SIG-M5 treated with dmso at 0.1 percent for 504 hours (cell line): Measurements from ENCODE around the gene AP5M1.
A peak's percentile ranks its signal among the peaks of the same experiment; 100 is the strongest.
"Not testable (repeated sequence)": the region's sequence is repeated elsewhere in the genome, so short reads cannot be mapped to it uniquely, and the experiment has no call there.

Experiments
- DNase-seq: peaks from one replicate; lab custom pipeline; 2025; ENCODE audit not compliant: unreplicated experiment; lab: John Stamatoyannopoulos, UW

The AP5M1 gene

GRCh38 chr14:57290751-57291150, 22.0 kb downstream of the AP5M1 start:
- no peak for DNase-seq

DNA sequence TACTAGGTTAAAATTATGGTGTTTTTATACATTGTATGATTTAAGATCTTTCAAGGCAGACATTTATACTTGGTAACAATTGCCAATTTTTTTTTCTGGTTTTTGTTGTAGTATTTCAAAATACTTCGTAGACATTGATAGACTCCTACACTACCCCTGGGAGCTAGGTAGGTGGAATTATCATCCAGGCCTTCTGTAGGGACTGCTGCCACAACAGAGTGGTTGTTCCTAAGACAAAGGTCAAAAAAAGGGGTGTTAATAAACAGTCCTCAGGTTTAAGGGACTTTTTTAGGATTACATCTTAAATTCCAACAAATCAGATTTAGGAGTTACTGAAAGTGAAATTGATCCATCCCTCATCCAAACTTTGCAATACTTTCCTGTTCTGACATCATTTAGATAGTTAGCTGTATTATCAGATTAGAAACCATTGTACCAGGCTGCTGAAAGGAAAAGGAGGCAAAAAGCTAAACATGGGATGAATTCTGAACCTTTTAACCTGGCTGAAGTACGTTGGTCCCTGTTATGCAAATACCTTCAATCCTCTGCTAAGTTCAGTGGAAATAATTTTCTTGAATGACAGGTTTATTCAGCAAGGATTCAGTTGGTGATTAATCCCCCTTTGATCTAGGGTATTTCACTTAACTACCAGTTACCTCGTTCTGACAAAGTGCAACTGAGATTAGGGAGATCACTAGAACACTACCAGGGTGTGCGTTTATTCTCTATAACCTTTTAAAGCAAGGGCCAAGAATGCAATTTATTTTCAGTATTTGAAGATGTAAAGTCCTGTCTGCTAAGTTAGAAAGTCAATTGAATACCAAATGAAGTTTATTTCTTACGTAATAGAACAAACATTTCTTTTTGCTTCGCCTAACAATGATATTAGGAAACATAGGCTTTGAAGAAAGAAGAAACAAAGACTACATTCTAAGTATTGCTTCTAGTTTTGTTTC, 23.2 kb downstream of the AP5M1 start:
- DNase-seq: no peak

DNA sequence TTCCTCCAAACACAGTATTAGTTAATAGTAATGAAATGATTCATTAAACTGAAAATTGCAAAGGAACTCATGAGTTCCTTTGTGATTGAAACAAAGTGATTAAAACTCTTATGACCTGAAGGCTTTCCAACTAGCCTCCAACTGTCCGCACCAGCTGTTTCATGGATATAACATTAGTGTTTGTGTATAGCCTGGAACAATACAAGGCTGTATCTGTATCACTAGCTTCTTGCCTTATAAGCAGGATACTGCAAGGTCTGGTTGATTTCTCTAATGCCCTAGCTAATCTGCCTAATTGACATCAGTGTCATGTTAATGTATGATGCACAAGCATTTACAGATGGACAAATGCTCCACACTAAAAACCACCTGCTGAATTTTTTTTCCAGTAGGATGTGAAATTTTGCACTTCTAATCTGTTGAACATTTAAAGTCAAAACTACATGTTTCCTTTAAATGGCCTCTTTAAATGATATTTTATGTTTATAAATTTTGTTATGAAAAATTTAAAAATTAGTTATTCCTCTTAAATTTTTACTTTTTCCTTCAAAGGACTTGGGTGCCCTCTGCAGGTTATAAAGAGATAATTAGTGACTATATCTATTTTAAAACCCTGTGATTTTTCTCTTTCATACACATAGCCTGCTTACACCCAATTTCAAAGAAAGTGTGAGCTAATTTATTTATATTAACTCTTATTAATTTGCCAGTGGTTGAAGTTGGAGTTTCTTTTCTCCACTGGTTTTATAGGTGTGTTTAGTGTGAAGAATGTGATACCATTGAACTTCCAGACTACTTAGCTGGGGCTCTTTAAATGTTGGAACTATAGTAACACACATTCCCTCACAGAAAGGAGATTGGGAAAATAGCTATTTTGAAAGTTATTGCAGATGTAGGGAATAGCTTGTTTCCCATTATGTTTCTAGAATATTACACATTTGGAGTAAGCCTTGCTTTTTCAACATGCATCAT, 25.4 kb downstream of the AP5M1 start:
- no peak for DNase-seq

GRCh38 chr14:57295239-57295638, 26.5 kb downstream of the AP5M1 start:
- DNase-seq: no peak

DNA sequence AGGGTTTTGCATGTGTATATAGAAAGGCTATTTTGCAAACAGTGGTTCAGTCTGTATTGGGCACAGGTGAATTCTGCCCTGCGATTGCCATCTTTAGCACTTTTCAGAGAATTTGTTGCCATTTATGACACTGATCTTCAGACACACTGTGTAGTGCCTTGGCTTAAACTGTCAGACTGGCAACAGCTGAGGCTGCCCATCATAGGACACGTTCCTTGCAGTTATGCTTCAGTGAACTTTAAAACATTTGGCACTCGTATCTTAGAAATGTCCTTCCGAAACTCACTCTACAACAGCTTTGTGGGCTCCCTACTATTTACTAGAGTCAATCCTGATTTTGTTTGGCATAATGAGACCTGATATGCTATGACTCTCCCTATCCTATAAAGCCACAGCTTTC, 29.1 kb downstream of the AP5M1 start:
- DNase-seq: no peak

- DNase-seq: no peak
Observed at GRCh38 chr14:57299511-57299910, 30.7 kb downstream of the AP5M1 start.

DNA sequence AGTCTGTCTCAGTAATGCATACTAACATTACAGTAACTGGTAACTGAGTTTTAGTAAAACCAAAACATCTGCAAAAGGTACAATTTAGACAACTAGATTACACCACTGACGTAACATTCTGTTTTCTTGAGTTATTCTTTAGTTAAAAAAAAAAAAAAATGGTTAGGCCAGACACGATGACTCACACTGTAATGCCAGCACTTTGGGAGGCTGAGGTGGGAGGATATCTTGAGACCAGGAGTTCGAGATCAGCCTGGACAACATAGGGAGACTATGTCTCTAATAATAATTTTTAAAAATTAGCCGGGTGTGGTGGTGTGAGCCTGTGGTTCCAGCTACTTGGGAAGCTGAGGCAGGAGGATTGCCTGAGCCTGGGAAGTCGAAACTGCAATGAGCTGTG, 34.1 kb downstream of the AP5M1 start:
- DNase-seq: no peak

GRCh38 chr14:57314396-57315089, 45.8 kb downstream of the AP5M1 start:
- DNase-seq: no peak

DNA sequence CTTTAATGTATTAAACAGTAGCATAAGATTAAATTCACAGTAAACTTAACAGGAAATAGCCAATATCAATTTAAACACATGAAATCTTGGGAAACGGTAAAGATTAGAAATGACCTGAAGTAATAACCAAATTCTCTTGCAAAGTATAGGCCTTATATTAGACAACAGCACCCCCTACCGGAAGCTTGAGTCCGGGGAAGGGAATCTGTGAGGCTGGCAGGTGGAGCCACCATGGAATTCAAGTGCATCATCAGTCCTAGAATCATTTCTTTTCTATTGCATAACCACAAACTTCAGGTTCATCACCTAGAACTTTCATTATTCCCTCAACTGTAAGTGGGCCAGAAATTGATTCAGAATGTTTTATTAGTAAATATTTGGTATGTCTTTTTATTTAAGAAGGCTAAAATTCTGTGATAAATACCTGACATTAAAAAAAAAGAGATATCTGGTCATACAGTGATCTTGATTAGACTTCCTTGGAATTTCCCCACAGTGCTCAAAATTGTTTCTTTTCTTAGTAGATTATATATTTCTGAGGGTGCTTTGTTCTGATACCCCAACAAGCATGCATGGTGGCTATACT, 48.6 kb downstream of the AP5M1 start:
- DNase-seq: peak; percentile 61

DNA sequence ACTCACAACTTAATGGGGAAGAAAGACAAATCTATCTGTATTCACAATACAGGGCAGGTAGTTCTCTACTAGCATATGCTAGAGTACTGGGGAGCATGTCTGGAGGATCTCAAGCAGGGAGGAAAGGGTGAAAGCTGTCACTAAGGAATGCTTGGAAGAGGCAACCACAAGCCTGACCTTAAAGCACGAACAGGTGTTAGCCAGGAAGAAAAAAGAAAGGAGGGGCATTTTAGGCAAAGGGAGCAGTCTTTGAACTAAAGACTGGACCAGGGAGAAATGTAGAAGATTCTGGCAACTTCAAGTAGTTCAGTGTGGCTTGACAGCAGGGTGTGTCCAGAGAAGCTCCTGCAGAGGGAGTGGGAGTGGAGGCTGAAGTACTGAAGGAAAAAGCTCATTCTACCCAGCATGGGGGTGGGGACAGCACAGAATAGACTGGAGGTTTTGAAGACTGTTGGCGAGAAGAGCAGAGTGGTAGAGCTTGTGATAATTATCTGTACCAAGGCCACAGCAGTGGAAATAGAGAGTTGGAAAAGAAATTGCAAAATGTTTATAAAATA, 50.9 kb downstream of the AP5M1 start:
- DNase-seq: no peak

- DNase-seq: peak; percentile 13
Observed at GRCh38 chr14:57323721-57324120, 55.0 kb downstream of the AP5M1 start.

GRCh38 chr14:57326253-57326652, 57.5 kb downstream of the AP5M1 start:
- DNase-seq: no peak

- no peak for DNase-seq
Observed at GRCh38 chr14:57329833-57330232, 61.1 kb downstream of the AP5M1 start.

- DNase-seq: not testable (repeated sequence)
Observed at GRCh38 chr14:57332475-57332874, 63.7 kb downstream of the AP5M1 start.

DNA sequence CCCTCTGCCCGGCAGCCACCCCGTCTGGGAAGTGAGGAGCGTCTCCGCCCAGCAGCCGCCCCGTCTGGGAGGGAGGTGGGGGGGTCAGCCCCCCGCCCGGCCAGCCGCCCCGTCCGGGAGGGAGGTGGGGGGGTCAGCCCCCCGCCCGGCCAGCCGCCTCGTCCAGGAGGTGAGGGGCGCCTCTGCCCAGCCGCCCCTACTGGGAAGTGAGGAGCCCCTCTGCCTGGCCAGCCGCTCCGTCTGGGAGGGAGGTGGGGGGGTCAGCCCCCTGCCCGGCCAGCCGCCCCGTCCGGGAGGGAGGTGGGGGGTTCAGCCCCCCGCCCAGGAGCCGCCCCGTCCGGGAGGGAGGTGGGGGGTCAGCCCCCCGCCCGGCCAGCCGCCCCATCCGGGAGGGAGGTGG, 65.0 kb downstream of the AP5M1 start:
- not testable (repeated sequence) for DNase-seq

DNA sequence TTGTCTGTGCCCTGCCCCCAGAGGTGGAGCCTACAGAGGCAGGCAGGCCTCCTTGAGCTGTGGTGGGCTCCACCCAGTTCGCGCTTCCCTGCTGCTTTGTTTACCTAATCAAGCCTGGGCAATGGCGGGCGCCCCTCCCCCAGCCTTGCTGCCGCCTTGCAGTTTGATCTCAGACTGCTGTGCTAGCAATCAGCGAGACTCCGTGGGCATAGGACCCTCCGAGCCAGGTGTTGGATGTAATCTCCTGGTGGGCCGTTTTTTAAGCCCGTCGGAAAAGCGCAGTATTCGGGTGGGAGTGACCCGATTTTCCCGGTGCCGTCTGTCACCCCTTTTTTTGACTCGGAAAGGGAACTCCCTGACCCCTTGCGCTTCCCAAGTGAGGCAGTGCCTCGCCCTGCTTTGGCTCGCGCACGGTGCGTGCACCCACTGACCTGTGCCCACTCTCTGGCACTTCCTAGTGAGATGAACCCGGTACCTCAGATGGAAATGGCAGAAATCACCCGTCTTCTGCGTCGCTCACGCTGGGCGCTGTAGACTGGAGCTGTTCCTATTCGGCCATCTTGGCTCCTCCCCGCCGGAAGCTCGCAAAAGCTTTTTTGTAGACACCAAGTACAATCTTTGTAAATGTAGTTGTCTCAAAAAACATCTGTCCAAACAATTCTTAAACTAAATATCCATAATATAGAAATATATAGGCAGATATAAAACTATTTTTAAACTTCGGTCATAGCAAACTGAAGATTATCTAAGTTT, 75.0 kb downstream of the AP5M1 start:
- DNase-seq: not testable (repeated sequence)

GRCh38 chr14:57345106-57345505, 76.3 kb downstream of the AP5M1 start:
- no peak for DNase-seq

GRCh38 chr14:57346741-57347140, 78.0 kb downstream of the AP5M1 start:
- DNase-seq: no peak
